HG03432 (cell line): ENCODE data around the gene GJB1.
"Not testable (repeated sequence)": the region's sequence is repeated elsewhere in the genome, so short reads cannot be mapped to it uniquely, and the experiment has no call there.

Experiments
- ATAC-seq: cut with Tn5 transposase; IDR thresholded peaks from one replicate; pipeline ENCODE4 v1.9.1; 2021; ENCODE audit warnings: mild to moderate bottlenecking, moderate library complexity; ENCODE audit not compliant: unreplicated experiment

GJB1 gene

GRCh38 chrX:71222929-71223328 is at the start of gene GJB1:
GJB1 (plus strand) TSS chrX:71223224; CDS start chrX:71223708, 484 bp downstream.
- ATAC-seq = no peak

- ATAC-seq = no peak
Measured at GRCh38 chrX:71173440-71173839, 49.6 kb upstream of the GJB1 start.

GRCh38 chrX:71174795-71175194 is 48.2 kb upstream of the GJB1 start:
- ATAC-seq = no peak

GRCh38 chrX:71175531-71175930 is 47.5 kb upstream of the GJB1 start:
- no peak for ATAC-seq

GRCh38 chrX:71177327-71177726 is 45.7 kb upstream of the GJB1 start:
- no peak for ATAC-seq

- no peak for ATAC-seq
Measured at GRCh38 chrX:71178908-71179307, 44.1 kb upstream of the GJB1 start.

- ATAC-seq = not testable (repeated sequence)
Measured at GRCh38 chrX:71180579-71181265, 42.3 kb upstream of the GJB1 start.

- ATAC-seq = peak; percentile 50
Measured at GRCh38 chrX:71181558-71181909, 41.5 kb upstream of the GJB1 start.

GRCh38 chrX:71181910-71182799 is 40.9 kb upstream of the GJB1 start:
- peak; percentile 92 for ATAC-seq

- no peak for ATAC-seq
Measured at GRCh38 chrX:71182871-71183270, 40.2 kb upstream of the GJB1 start.

- ATAC-seq = no peak
Measured at GRCh38 chrX:71183341-71183740, 39.7 kb upstream of the GJB1 start.

- ATAC-seq = no peak
Measured at GRCh38 chrX:71184092-71184491, 38.9 kb upstream of the GJB1 start.

GRCh38 chrX:71184803-71185495 is 38.1 kb upstream of the GJB1 start:
- ATAC-seq = no peak

- ATAC-seq = no peak
Measured at GRCh38 chrX:71191248-71191647, 31.8 kb upstream of the GJB1 start.

- peak; percentile 59 for ATAC-seq
Measured at GRCh38 chrX:71195964-71196649, 26.9 kb upstream of the GJB1 start.

- ATAC-seq = peak; percentile 86
Measured at GRCh38 chrX:71198066-71198465, 25.0 kb upstream of the GJB1 start.

GRCh38 chrX:71199252-71200008 is 23.6 kb upstream of the GJB1 start:
- no peak for ATAC-seq

- ATAC-seq = no peak
Measured at GRCh38 chrX:71210816-71211215, 12.2 kb upstream of the GJB1 start.

- ATAC-seq = no peak
Measured at GRCh38 chrX:71212536-71212935, 10.5 kb upstream of the GJB1 start.

GRCh38 chrX:71214152-71214551 is 8.9 kb upstream of the GJB1 start:
- no peak for ATAC-seq
